Body of pancreas (tissue), 4 donors: ENCODE results near the gene PTDSS2.
"Not testable (repeated sequence)": the region's sequence is repeated elsewhere in the genome, so short reads cannot be mapped to it uniquely, and the experiment has no call there.

ENCODE experiments used
- POLR2A ChIP-seq, 3 donors: fragments of 450-650 bp; IDR thresholded peaks; one replicate each; pipeline ENCODE4 v1.6.1; 2016; ENCODE audit warnings: antibody characterized with exemption in 3 of 3, mild to moderate bottlenecking in 2 of 3
- TF ChIP-seq, protein P1 (sequence below), 7 experiments: fragments of 450-650 bp in 4 of 7; fragments of 200-600 bp in 3 of 7; sonication (generic) in 3 of 7; IDR thresholded peaks; one replicate each; pipeline ENCODE4 v1.5.1; 2016 to 2019; ENCODE audit warnings: antibody characterized with exemption in 7 of 7

DNA sequence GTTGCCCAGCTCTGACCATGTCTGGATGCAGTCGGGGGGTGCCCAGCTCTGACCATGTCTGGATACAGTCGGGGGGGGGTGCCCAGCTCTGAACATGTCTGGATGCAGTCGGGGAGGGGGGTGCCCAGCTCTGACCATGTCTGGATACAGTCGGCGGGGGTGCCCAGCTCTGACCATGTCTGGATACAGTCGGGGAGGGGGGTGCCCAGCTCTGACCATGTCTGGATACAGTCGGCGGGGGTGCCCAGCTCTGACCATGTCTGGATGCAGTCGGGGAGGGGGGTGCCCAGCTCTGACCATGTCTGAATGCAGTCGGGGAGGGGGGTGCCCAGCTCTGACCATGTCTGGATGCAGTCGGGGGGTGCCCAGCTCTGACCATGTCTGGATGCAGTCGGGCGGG lies 39.4 kb upstream of the PTDSS2 start:
- TF ChIP-seq, protein P1, sequence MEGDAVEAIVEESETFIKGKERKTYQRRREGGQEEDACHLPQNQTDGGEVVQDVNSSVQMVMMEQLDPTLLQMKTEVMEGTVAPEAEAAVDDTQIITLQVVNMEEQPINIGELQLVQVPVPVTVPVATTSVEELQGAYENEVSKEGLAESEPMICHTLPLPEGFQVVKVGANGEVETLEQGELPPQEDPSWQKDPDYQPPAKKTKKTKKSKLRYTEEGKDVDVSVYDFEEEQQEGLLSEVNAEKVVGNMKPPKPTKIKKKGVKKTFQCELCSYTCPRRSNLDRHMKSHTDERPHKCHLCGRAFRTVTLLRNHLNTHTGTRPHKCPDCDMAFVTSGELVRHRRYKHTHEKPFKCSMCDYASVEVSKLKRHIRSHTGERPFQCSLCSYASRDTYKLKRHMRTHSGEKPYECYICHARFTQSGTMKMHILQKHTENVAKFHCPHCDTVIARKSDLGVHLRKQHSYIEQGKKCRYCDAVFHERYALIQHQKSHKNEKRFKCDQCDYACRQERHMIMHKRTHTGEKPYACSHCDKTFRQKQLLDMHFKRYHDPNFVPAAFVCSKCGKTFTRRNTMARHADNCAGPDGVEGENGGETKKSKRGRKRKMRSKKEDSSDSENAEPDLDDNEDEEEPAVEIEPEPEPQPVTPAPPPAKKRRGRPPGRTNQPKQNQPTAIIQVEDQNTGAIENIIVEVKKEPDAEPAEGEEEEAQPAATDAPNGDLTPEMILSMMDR (IDR thresholded peaks at IDR 0.05) = not testable (repeated sequence)
- not testable (repeated sequence) for TF ChIP-seq POLR2A (IDR thresholded peaks at IDR 0.05)
